Heart right ventricle (tissue), 16 donors: ENCODE results near the gene PIGR. TPM values are rescaled to one million over a fixed set of nuclear protein-coding genes. Genes with fewer than 3 reads are reported as not detected.

Experiments
- ATAC-seq, 8 donors: fragments of 200-7000 bp; cut with Tn5 transposase; one replicate each; pipeline ENCODE4 v1.9.1; 2020; ENCODE audit warnings: mild to moderate bottlenecking in 8 of 8, moderate library complexity in 8 of 8, moderate number of reproducible peaks in 1 of 8
- DNase-seq, 2 donors: peaks; one replicate each; pipeline ENCODE4 v3.0.0-alpha.2; 2020
- H3K27ac ChIP-seq, 10 donors: fragments of 200-600 bp; sonication (generic) in 2 of 10; one replicate each; pipeline versions ENCODE4 v1.5.0 to v1.8.0; 2020 to 2022; ENCODE audit warnings: mild to moderate bottlenecking in 3 of 10
- H3K27me3 ChIP-seq, 7 donors: fragments of 200-600 bp; one replicate each; pipeline ENCODE4 v1.8.0; 2021 to 2022; ENCODE audit warnings: mild to moderate bottlenecking in 2 of 7
- H3K36me3 ChIP-seq, 9 donors: fragments of 200-600 bp; sonication (generic) in 1 of 9; one replicate each; pipeline versions ENCODE4 v1.5.0 to v1.8.0; 2020 to 2022; ENCODE audit warnings: mild to moderate bottlenecking in 2 of 9
- H3K4me1 ChIP-seq, 9 donors: fragments of 200-600 bp; sonication (generic) in 1 of 9; one replicate each; pipeline versions ENCODE4 v1.5.0 to v1.8.0; 2020 to 2022; ENCODE audit warnings: mild to moderate bottlenecking in 4 of 9
- H3K4me3 ChIP-seq, 10 donors: fragments of 200-600 bp; sonication (generic) in 2 of 10; one replicate each; pipeline versions ENCODE4 v1.5.0 to v1.8.0; 2020 to 2022; ENCODE audit warnings: mild to moderate bottlenecking in 7 of 10, moderate library complexity in 2 of 10
- H3K9me3 ChIP-seq, 11 donors: fragments of 200-600 bp in 10 of 11; sonication (generic) in 2 of 11; one replicate each; pipeline versions ENCODE4 v1.5.0 to v1.8.0; 2013 to 2022; ENCODE audit warnings: mild to moderate bottlenecking in 2 of 11, control low read depth in 1 of 11, moderate library complexity in 1 of 11
- CTCF ChIP-seq, 9 donors: fragments of 200-600 bp; sonication (generic) in 2 of 9; IDR thresholded peaks; one replicate each; pipeline versions ENCODE4 v1.5.0 to v1.8.0; 2021 to 2022; ENCODE audit warnings: antibody characterized with exemption in 9 of 9, mild to moderate bottlenecking in 5 of 9, moderate library complexity in 1 of 9
- WGBS, 2 donors: extraction: QIAGEN DNeasy Blood & Tissue Kit; methylation state at CpG; one replicate each; pipeline ENCODE4 v1.1.7; 2013; ENCODE audit warnings: inconsistent platforms in 1 of 2; 5-methylcytosine and 5-hydroxymethylcytosine counted together
- intact Hi-C, 10 donors: fragments of 100-400 bp; cut with DNase I; formaldehyde crosslinking; loops; one replicate each; pipeline versions ENCODE4 v1.11.1 to v1.14.2; 2022
- polyA plus RNA-seq, 2 donors: library from polyadenylated mRNA; stranded (reverse); fragments of 200-250 nt; gene quantifications; one replicate each; pipeline ENCODE4 v1.2.3, GENCODE V29; 2013
- total RNA-seq, 10 donors: library from RNA; stranded (reverse); fragmentation: NEBNext Ultra II Directional in 3 of 10; extraction: Animal tissue kit (Norgen Biotek cat#: 25700) in 3 of 10; gene quantifications; one replicate each; pipeline versions ENCODE4 v1.2.1 to v1.2.4, GENCODE V29; 2021 to 2023
- donor health status: Arrhythmogenic right ventricular cardiomyopathy.
- donor health status: ischemic (EF 13 %, LVEDD 7.1; RV severe dilation, severe dysfunction).
- donor health status: healthy with polysubstance abuse.
- donor health status: DM: no; HTN: yes; CAD: no.
- donor health status: DM: no; HTN: no; CAD: no.
- donor health status: ischemic (EF 25% LVEDD 6.9; RV normal size, moderate dysfunction).
- donor health status: ischemic (EF 25% LVEDD 5.7; RV mildly dilated, moderate dysfunction).
- donor health status: healthy.
- donor health status: DM: yes; HTN: yes; CAD: no.
- donor health status: Ischemic cardiomyopathy.
- donor health status: ischemic (EF 35%, LVEDD 5.7; RV mildly dilated, moderate dysfunction).
- donor health status: nonischemic (EF 11% LVEDD 7.7; RV severe dilation, severe dysfunction).
- donor health status: DM: yes; HTN: yes; CAD: no.
- donor health status: PGD.
- donor health status: ischemic (EF 29% LVEDD 5.4; RV normal size, mild dysfunction).
- donor health status: nonischemic (EF 23%, LVEDD 6.1; RV moderate dilation, normal function).

The PIGR gene
- total and polyA plus RNA-seq, 12 donors, result 0.01 to 0.11 (median 0.10) TPM; not detected in 9

GRCh38 chr1:206930210-206930798 is 16.0 kb downstream of the PIGR start:
- no peaks in the 10 kb centered on the region for H3K36me3 ChIP-seq
- intact Hi-C loops, result no loop called here
- peak overlapping the region in 1 of 10 donors; percentile 38 for H3K27ac ChIP-seq
- no peaks in the 10 kb centered on the region for H3K27me3 ChIP-seq
- TF ChIP-seq CTCF (IDR thresholded peaks at IDR 0.05), result no peak
- DNase-seq (no peak), ATAC-seq (peak in 1 of 8 donors; percentile 30)
- H3K4me1 ChIP-seq, result peaks cover 0 to 16% (median 0%) of the 10 kb centered on the region in 9 donors
- WGBS, 2 donors, result 76 to 81% methylated on average over 17 of the region's 17 CpGs
- H3K4me3 ChIP-seq, result no peak overlapping the region
- H3K9me3 ChIP-seq, result no peaks in the 10 kb centered on the region

GRCh38 chr1:206929524-206929923 is 16.7 kb downstream of the PIGR start:
- H3K4me1 ChIP-seq, result peaks cover 0 to 23% (median 0%) of the 10 kb centered on the region in 9 donors
- DNase-seq (no peak), ATAC-seq (no peak)
- no peak overlapping the region for H3K4me3 ChIP-seq
- H3K9me3 ChIP-seq, result no peaks in the 10 kb centered on the region
- TF ChIP-seq CTCF (IDR thresholded peaks at IDR 0.05), result no peak
- no peaks in the 10 kb centered on the region for H3K36me3 ChIP-seq
- 81 to 88% methylated on average over 6 of the region's 6 CpGs for WGBS, 2 donors
- H3K27me3 ChIP-seq, result no peaks in the 10 kb centered on the region
- peak overlapping the region in 1 of 10 donors; percentile 38 for H3K27ac ChIP-seq
- intact Hi-C loops, result loop anchor here in 2 of 10 donors (5.0 to 10.0 kb wide), 3 partner anchors 145 to 1698 kb away; partner anchors contain the start of gene IKBKE (in 1 of the 2)

- no peak for TF ChIP-seq CTCF (IDR thresholded peaks at IDR 0.05)
- 71 to 72% methylated on average over 2 of the region's 2 CpGs for WGBS, 2 donors
- DNase-seq, result no peak
Measured at GRCh38 chr1:206926286-206926685, 20.0 kb downstream of the PIGR start.

GRCh38 chr1:206925106-206925736 is 21.0 kb downstream of the PIGR start:
- peaks cover 0 to 49% (median 0%) of the 10 kb centered on the region in 9 donors for H3K4me1 ChIP-seq
- H3K4me3 ChIP-seq, result no peak overlapping the region
- peak in 2 of 9 donors; percentile 7 to 31 for TF ChIP-seq CTCF (IDR thresholded peaks at IDR 0.05)
- no peaks in the 10 kb centered on the region for H3K9me3 ChIP-seq
- WGBS, 2 donors, result 78 to 84% methylated on average over 11 of the region's 11 CpGs
- no peaks in the 10 kb centered on the region for H3K36me3 ChIP-seq
- intact Hi-C loops, result loop anchor here in 2 of 10 donors (5.0 to 10.0 kb wide), 3 partner anchors 150 to 1702 kb away; partner anchors contain the start of gene IKBKE (in 1 of the 2)
- H3K27ac ChIP-seq, result peak overlapping the region in 1 of 10 donors; percentile 82
- peak in 4 of 8 donors; percentile 17 to 47 (median 33) for ATAC-seq
- DNase-seq, result peak in 1 of 2 donors; percentile 18
- no peaks in the 10 kb centered on the region for H3K27me3 ChIP-seq

More at GRCh38 chr1:206926286-206926685, 20.0 kb downstream of the PIGR start:
- no peaks in the 10 kb centered on the region for H3K9me3 ChIP-seq
- no peak overlapping the region for H3K4me3 ChIP-seq
- no peak for ATAC-seq
- H3K27me3 ChIP-seq, result no peaks in the 10 kb centered on the region
- intact Hi-C loops, result loop anchor here in 2 of 10 donors (5.0 to 10.0 kb wide), 3 partner anchors 149 to 1701 kb away; partner anchors contain the start of gene IKBKE (in 1 of the 2)
- no peaks in the 10 kb centered on the region for H3K36me3 ChIP-seq
- no peak overlapping the region for H3K27ac ChIP-seq
- peaks cover 0 to 49% (median 0%) of the 10 kb centered on the region in 9 donors for H3K4me1 ChIP-seq
